GM21515 (cell line): ENCODE data around the gene ADGRD1.

Experiments
- ATAC-seq: cut with Tn5 transposase; IDR thresholded peaks from one replicate; pipeline ENCODE4 v1.9.1; 2021; ENCODE audit not compliant: unreplicated experiment

Gene ADGRD1

GRCh38 chr12:131020326-131021153 is 66.8 kb downstream of the ADGRD1 start:
- ATAC-seq = no peak

- no peak for ATAC-seq
Observed at GRCh38 chr12:131021154-131021541, 67.4 kb downstream of the ADGRD1 start.

- no peak for ATAC-seq
Observed at GRCh38 chr12:131024026-131024425, 70.3 kb downstream of the ADGRD1 start.

GRCh38 chr12:131024721-131025120 is 71.0 kb downstream of the ADGRD1 start:
- no peak for ATAC-seq

- no peak for ATAC-seq
Observed at GRCh38 chr12:131025234-131025633, 71.5 kb downstream of the ADGRD1 start.

- ATAC-seq = no peak
Observed at GRCh38 chr12:131025939-131026702, 72.4 kb downstream of the ADGRD1 start.

GRCh38 chr12:131026754-131027153 is 73.0 kb downstream of the ADGRD1 start:
- ATAC-seq = no peak

GRCh38 chr12:131027264-131027663 is 73.6 kb downstream of the ADGRD1 start:
- ATAC-seq = no peak

GRCh38 chr12:131027876-131028586 is 74.3 kb downstream of the ADGRD1 start:
- no peak for ATAC-seq

- ATAC-seq = no peak
Observed at GRCh38 chr12:131028587-131029338, 75.1 kb downstream of the ADGRD1 start.

- no peak for ATAC-seq
Observed at GRCh38 chr12:131030472-131031328, 77.0 kb downstream of the ADGRD1 start.

GRCh38 chr12:131032082-131032750 is 78.5 kb downstream of the ADGRD1 start:
- no peak for ATAC-seq

- no peak for ATAC-seq
Observed at GRCh38 chr12:131033486-131033885, 79.8 kb downstream of the ADGRD1 start.

- no peak for ATAC-seq
Observed at GRCh38 chr12:131033886-131034482, 80.3 kb downstream of the ADGRD1 start.

GRCh38 chr12:131034631-131035244 is 81.0 kb downstream of the ADGRD1 start:
- no peak for ATAC-seq

GRCh38 chr12:131035245-131035681 is 81.6 kb downstream of the ADGRD1 start:
- ATAC-seq = no peak

- ATAC-seq = no peak
Observed at GRCh38 chr12:131038159-131038558, 84.5 kb downstream of the ADGRD1 start.
